K562 (cell line): Measurements from ENCODE around the gene DPP10. TPM values are rescaled to one million over a fixed set of nuclear protein-coding genes. Genes with fewer than 3 reads are reported as not detected.

ENCODE experiments used
- ATAC-seq: fragments of 200-7000 bp; cut with Tn5 transposase; 3 replicates; pipeline ENCODE4 v1.9.1; 2020; ENCODE audit warnings: moderate library complexity
- BruUV-seq: library from RNA; stranded (reverse); fragments of 400-500 nt; replicated peaks from 2 replicates; lab custom pipeline; 2021; lab: Mats Ljungman, UMichigan
- CTCF ChIA-PET: fragments of 300-600 bp; formaldehyde crosslinking; extraction: SDS; loops from one replicate; lab custom pipeline; 2021; ENCODE audit warnings: low intra/inter-chr PET ratio; lab: Yijun Ruan, JAX
- POLR2A ChIA-PET: fragments of 300-600, 350-650 bp; sonication (Branson Sonifier 250); formaldehyde crosslinking; extraction: SDS; loops from one replicate; lab custom pipeline; 2021; ENCODE audit warnings: antibody characterized with exemption, inconsistent platforms; lab: Yijun Ruan, JAX
- DNase-seq, 4 experiments: peaks; one replicate each; pipeline versions ENCODE4 v3.0.0 to v3.0.0-alpha.2; 2011 to 2018; ENCODE audit warnings: low spot score in 3 of 4, mixed read lengths in 3 of 4; ENCODE audit errors: extremely low read depth in 1 of 4
- FAIRE-seq: peaks from 2 replicates; lab custom pipeline; 2011; peaks lifted over from hg19 to GRCh38; lab: Jason Lieb, UNC
- H2AFZ ChIP-seq: 2 replicates; pipeline ENCODE4 v1.6.0; 2011; ENCODE audit warnings: low read depth, low read length, control low read depth, inconsistent platforms
- H3K27ac ChIP-seq: fragments of 200-600 bp; 3 replicates; pipeline ENCODE4 v1.8.0; 2011; ENCODE audit warnings: low read depth, mild to moderate bottlenecking, control low read depth, inconsistent platforms, low read length, moderate library complexity, mixed read lengths; ENCODE audit errors: extremely low read depth
- H3K27me3 ChIP-seq, 2 experiments: fragments of 300-600 bp in 1 of 2; 2 replicates in 1 of 2; 3 replicates in 1 of 2; pipeline versions ENCODE4 v1.6.0 to v1.8.0; 2011; ENCODE audit warnings: inconsistent platforms in 2 of 2, low read length in 2 of 2, mild to moderate bottlenecking in 1 of 2, mixed read lengths in 1 of 2, moderate library complexity in 1 of 2; ENCODE audit not compliant: control insufficient read depth in 2 of 2, insufficient read depth in 2 of 2
- H3K36me3 ChIP-seq: fragments of 300-600 bp; 3 replicates; pipeline ENCODE4 v1.8.0; 2011; ENCODE audit warnings: mild to moderate bottlenecking, low read length, inconsistent platforms; ENCODE audit not compliant: control insufficient read depth, insufficient read depth
- H3K4me1 ChIP-seq, 2 experiments: fragments of 200-600 bp in 1 of 2; replicated peaks in 1 of 2; 2 replicates in 1 of 2; 3 replicates in 1 of 2; pipeline versions ENCODE4 v1.5.1 to v1.8.0; 2011; ENCODE audit warnings: inconsistent platforms in 2 of 2, low read length in 2 of 2, mild to moderate bottlenecking in 1 of 2, mixed read lengths in 1 of 2, moderate library complexity in 1 of 2; ENCODE audit not compliant: control insufficient read depth in 2 of 2, insufficient read depth in 2 of 2
- H3K4me2 ChIP-seq: 2 replicates; pipeline ENCODE4 v1.6.1; 2011; ENCODE audit warnings: low read length, control low read depth, inconsistent platforms, mixed read lengths; ENCODE audit not compliant: insufficient read depth
- H3K4me3 ChIP-seq: fragments of 200-600 bp; sonication (generic), shearing (Covaris generic); 2 replicates; pipeline ENCODE4 v1.5.1; 2016; ENCODE audit warnings: control low read depth, inconsistent platforms
- H3K79me2 ChIP-seq: fragments of 200-600 bp; 3 replicates; pipeline ENCODE4 v1.8.0; 2011; ENCODE audit warnings: low read length, inconsistent platforms; ENCODE audit not compliant: control insufficient read depth, insufficient read depth
- H3K9ac ChIP-seq, 2 experiments: 2 replicates each; pipeline versions ENCODE4 v1.6.0 to v1.6.1; 2011; ENCODE audit warnings: low read depth in 2 of 2, low read length in 2 of 2, control low read depth in 1 of 2, inconsistent platforms in 1 of 2, mild to moderate bottlenecking in 1 of 2, mixed read lengths in 1 of 2; ENCODE audit not compliant: insufficient read depth in 1 of 2
- H3K9me1 ChIP-seq: one replicate; pipeline ENCODE4 v1.6.0; 2011; ENCODE audit warnings: inconsistent platforms, mild to moderate bottlenecking, low read length, moderate library complexity; ENCODE audit not compliant: control insufficient read depth, insufficient read depth
- H3K9me3 ChIP-seq: replicated peaks from 2 replicates; pipeline ENCODE4 v1.5.1; 2011; ENCODE audit warnings: low read depth, low read length, inconsistent platforms; ENCODE audit not compliant: control insufficient read depth, insufficient read depth
- H4K20me1 ChIP-seq: replicated peaks from 2 replicates; pipeline ENCODE4 v1.6.1; 2011; ENCODE audit warnings: low read length, inconsistent platforms, mixed read lengths; ENCODE audit not compliant: control insufficient read depth, insufficient read depth
- BDP1 ChIP-seq: IDR thresholded peaks from 3 replicates; pipeline ENCODE4 v1.6.1; 2011; ENCODE audit not compliant: insufficient read length, insufficient read depth
- RAD51 ChIP-seq: fragments of 450-650 bp; IDR thresholded peaks from 2 replicates; pipeline ENCODE4 v1.7.1; 2016; ENCODE audit warnings: low read depth, mild to moderate bottlenecking, borderline replicate concordance
- RHOXF2B ChIP-seq: fragments of 250-450 bp; sonication (Bioruptor Pico); conservative IDR thresholded peaks from 2 replicates; pipeline ENCODE4 v1.5.1; 2021
- ZKSCAN3 ChIP-seq: fragments of 250-450 bp; sonication (Bioruptor Pico); IDR thresholded peaks from 2 replicates; pipeline ENCODE4 v1.4.0; 2020
- ZNF197 ChIP-seq: fragments of 200-800 bp; sonication (Bioruptor generic); IDR thresholded peaks from 2 replicates; pipeline ENCODE4 v1.6.1; 2016; ENCODE audit warnings: low read depth, missing genetic modification characterization, missing compliant biosample characterization
- WGBS: fragments of 100-300 bp; shearing (Covaris generic); methylation state at CpG from one replicate; pipeline ENCODE4 v1.1.6; 2016; ENCODE audit warnings: low coverage, mixed read lengths; ENCODE audit not compliant: insufficient coverage; ENCODE audit errors: missing lambda C conversion rate; 5-methylcytosine and 5-hydroxymethylcytosine counted together
- in situ Hi-C: fragments of 300-500 bp; cut with MboI; formaldehyde crosslinking; loops from 4 replicates; pipeline ENCODE4 v1.15.0; 2018; ENCODE audit warnings: inconsistent platforms, mixed read lengths
- intact Hi-C: fragments of 100-400 bp; cut with micrococcal nuclease; formaldehyde crosslinking; loops from 2 replicates; pipeline ENCODE4 v1.14.2; 2022
- polyA plus RNA-seq, 8 experiments: library from polyadenylated mRNA; depleted of rRNA in 4 of 8; stranded (reverse) in 5 of 8; unstranded in 3 of 8; fragments of >200 nt; fragmentation: Nextera tagmentation in 2 of 8; fragmentation: Illumina TruSeq in 1 of 8; extraction: Ambion mirVana in 2 of 8; extraction: Trizol in 1 of 8; gene quantifications; 2 replicates each; pipeline versions ENCODE4 v1.2.1 to v1.2.3, GENCODE V29; 2011 to 2014; ENCODE audit warnings: inconsistent platforms in 1 of 8, missing spikeins in 1 of 8
- total RNA-seq, 7 experiments: library from RNA; depleted of rRNA in 6 of 7; stranded (reverse); fragments of >200 nt in 6 of 7; fragmentation: Illumina TruSeq in 2 of 7; extraction: Trizol in 2 of 7; gene quantifications; 2 replicates each; pipeline versions ENCODE4 v1.2.1 to v1.2.3, GENCODE V29; 2011 to 2021; ENCODE audit warnings: low replicate concordance in 1 of 7
- TF ChIP-seq, protein P1 (sequence below): sonication (generic); IDR thresholded peaks from 2 replicates; pipeline ENCODE4 v1.6.1; 2016
- TF ChIP-seq, protein P2 (sequence below): sonication (generic); formaldehyde crosslinking; IDR thresholded peaks from 2 replicates; pipeline ENCODE4 v1.5.0; 2020; ENCODE audit warnings: missing genetic modification reagents
- TF ChIP-seq, protein P3 (sequence below): sonication (generic); formaldehyde crosslinking; IDR thresholded peaks from 2 replicates; pipeline ENCODE4 v1.8.0; 2023; ENCODE audit warnings: mild to moderate bottlenecking, missing genetic modification reagents
- TF ChIP-seq, protein P4 (sequence below), 2 experiments: fragments of 450-650 bp in 1 of 2; sonication (generic) in 1 of 2; formaldehyde crosslinking in 1 of 2; IDR thresholded peaks in 1 of 2; conservative IDR thresholded peaks in 1 of 2; 2 replicates each; pipeline versions ENCODE4 v1.6.1 to v1.8.1; 2016 to 2023; ENCODE audit warnings: mild to moderate bottlenecking in 2 of 2, moderate library complexity in 2 of 2, inconsistent platforms in 1 of 2, missing genetic modification reagents in 1 of 2
- TF ChIP-seq, protein P5 (sequence below): fragments of 250-450 bp; sonication (Bioruptor Pico); IDR thresholded peaks from 2 replicates; pipeline ENCODE4 v1.9.0; 2021; ENCODE audit warnings: mild to moderate bottlenecking

Gene DPP10
- total and polyA plus RNA-seq, 9 of the 15 experiments (the other 6 are each of a cell fraction or from before 2014, with no cell fraction given): not detected

DNA sequence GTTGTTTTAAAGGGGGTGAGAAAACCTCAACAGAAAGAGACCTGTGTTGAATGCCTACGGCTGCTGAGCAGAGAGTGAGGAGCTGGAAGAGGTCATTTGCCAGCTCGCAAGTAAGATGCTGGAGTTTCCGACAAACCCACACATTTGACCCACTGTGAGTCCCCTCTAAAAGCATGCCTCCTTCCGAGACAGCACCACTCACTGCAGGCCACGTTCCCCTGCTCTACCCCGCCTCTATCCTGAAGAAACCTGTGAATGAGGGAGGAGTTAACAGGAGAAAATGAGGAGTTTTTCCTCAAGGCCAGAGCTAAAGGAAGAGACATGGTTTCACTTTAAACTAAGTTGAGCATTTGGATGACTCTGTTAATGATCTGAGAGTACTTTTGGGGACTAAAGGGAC is 188.7 kb downstream of the DPP10 start (continued):
- no peak for TF ChIP-seq ZKSCAN3
- TF ChIP-seq, all 486 proteins: peak for 0

DNA sequence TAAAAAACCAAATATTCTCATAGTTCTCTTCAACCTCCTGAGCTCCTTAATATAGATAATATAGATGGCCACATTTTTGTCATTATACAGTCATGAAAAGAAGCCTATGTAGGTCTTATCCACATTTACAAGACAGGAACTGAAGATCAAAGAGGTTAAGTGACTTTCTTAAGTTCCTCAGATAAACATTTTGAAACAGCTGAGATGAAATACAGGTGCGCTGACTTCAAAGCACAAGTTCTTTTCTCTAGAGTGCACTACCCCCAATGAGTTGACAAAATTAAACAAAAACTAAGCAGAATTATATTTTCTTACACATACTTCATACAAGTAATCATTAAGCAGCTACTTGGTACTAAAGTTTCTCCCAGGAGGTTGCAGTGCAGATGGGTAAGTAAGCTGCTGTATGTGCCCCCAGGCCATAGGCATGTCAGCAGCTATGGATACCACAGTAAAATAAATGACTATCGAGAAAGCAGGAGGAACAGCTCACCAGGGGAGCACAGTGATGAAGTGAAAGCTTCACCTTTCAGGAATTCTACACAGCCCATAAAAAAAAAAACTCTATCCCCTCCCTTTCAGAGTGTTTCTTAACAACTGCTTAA is 199.8 kb downstream of the DPP10 start:
- no peak overlapping the region for H2AFZ ChIP-seq
- no peaks in the 10 kb centered on the region for H4K20me1 ChIP-seq
- H3K9me1 ChIP-seq: no peaks in the 10 kb centered on the region
- 0% methylated on average over 2 of the region's 2 CpGs for WGBS
- no peak overlapping the region for H3K4me2 ChIP-seq
- ATAC-seq (no peak), DNase-seq (no peak), FAIRE-seq (no peak)
- no peaks in the 10 kb centered on the region for H3K9me3 ChIP-seq
- no TSS peak for BruUV-seq
- H3K36me3 ChIP-seq: no peaks in the 10 kb centered on the region
- no peaks in the 10 kb centered on the region for H3K79me2 ChIP-seq
- in situ Hi-C loops (no loop called here), intact Hi-C loops (no loop called here)
- H3K27ac ChIP-seq: no peak overlapping the region
- POLR2A ChIA-PET: no interaction called here
- no peaks in the 10 kb centered on the region for H3K4me1 ChIP-seq
- H3K9ac ChIP-seq: no peak overlapping the region
- no peak overlapping the region for H3K4me3 ChIP-seq
- H3K27me3 ChIP-seq: no peaks in the 10 kb centered on the region
- CTCF ChIA-PET: no interaction called here
- TF ChIP-seq RHOXF2B (CRISPR knock-in tag) (no peak), RAD51 (no peak), BDP1 (no peak), ZNF197 (CRISPR knock-in tag) (no peak)
- TF ChIP-seq, protein P1, sequence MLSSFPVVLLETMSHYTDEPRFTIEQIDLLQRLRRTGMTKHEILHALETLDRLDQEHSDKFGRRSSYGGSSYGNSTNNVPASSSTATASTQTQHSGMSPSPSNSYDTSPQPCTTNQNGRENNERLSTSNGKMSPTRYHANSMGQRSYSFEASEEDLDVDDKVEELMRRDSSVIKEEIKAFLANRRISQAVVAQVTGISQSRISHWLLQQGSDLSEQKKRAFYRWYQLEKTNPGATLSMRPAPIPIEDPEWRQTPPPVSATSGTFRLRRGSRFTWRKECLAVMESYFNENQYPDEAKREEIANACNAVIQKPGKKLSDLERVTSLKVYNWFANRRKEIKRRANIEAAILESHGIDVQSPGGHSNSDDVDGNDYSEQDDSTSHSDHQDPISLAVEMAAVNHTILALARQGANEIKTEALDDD: no peak
- TF ChIP-seq, protein P2, sequence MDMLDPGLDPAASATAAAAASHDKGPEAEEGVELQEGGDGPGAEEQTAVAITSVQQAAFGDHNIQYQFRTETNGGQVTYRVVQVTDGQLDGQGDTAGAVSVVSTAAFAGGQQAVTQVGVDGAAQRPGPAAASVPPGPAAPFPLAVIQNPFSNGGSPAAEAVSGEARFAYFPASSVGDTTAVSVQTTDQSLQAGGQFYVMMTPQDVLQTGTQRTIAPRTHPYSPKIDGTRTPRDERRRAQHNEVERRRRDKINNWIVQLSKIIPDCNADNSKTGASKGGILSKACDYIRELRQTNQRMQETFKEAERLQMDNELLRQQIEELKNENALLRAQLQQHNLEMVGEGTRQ (CRISPR knock-in tag): no peak
- TF ChIP-seq, protein P3, sequence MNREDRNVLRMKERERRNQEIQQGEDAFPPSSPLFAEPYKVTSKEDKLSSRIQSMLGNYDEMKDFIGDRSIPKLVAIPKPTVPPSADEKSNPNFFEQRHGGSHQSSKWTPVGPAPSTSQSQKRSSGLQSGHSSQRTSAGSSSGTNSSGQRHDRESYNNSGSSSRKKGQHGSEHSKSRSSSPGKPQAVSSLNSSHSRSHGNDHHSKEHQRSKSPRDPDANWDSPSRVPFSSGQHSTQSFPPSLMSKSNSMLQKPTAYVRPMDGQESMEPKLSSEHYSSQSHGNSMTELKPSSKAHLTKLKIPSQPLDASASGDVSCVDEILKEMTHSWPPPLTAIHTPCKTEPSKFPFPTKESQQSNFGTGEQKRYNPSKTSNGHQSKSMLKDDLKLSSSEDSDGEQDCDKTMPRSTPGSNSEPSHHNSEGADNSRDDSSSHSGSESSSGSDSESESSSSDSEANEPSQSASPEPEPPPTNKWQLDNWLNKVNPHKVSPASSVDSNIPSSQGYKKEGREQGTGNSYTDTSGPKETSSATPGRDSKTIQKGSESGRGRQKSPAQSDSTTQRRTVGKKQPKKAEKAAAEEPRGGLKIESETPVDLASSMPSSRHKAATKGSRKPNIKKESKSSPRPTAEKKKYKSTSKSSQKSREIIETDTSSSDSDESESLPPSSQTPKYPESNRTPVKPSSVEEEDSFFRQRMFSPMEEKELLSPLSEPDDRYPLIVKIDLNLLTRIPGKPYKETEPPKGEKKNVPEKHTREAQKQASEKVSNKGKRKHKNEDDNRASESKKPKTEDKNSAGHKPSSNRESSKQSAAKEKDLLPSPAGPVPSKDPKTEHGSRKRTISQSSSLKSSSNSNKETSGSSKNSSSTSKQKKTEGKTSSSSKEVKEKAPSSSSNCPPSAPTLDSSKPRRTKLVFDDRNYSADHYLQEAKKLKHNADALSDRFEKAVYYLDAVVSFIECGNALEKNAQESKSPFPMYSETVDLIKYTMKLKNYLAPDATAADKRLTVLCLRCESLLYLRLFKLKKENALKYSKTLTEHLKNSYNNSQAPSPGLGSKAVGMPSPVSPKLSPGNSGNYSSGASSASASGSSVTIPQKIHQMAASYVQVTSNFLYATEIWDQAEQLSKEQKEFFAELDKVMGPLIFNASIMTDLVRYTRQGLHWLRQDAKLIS (CRISPR knock-in tag): no peak
- TF ChIP-seq, protein P4, sequence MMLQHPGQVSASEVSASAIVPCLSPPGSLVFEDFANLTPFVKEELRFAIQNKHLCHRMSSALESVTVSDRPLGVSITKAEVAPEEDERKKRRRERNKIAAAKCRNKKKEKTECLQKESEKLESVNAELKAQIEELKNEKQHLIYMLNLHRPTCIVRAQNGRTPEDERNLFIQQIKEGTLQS (IDR thresholded peaks at IDR 0.05): no peak
- TF ChIP-seq, protein P4 (CRISPR knock-in tag; conservative IDR thresholded peaks at IDR 0.05): no peak
- TF ChIP-seq, protein P5, sequence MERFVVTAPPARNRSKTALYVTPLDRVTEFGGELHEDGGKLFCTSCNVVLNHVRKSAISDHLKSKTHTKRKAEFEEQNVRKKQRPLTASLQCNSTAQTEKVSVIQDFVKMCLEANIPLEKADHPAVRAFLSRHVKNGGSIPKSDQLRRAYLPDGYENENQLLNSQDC: no peak
